Right renal cortex interstitium (tissue), 3 donors: Measurements from ENCODE around the gene FOSL2. TPM values are rescaled to one million over a fixed set of nuclear protein-coding genes. Genes with fewer than 3 reads are reported as not detected.

Experiments
- DNase-seq, 3 donors: peaks; one replicate each; pipeline ENCODE4 v3.0.0-alpha.2; 2013; ENCODE audit warnings: low read depth in 3 of 3, low spot score in 2 of 3
- polyA plus RNA-seq, 3 donors: library from polyadenylated mRNA; unstranded; fragments of 120-200 nt; gene quantifications; one replicate each; pipeline ENCODE4 v1.2.1, GENCODE V29; 2013; ENCODE audit not compliant: insufficient read length in 3 of 3

FOSL2 gene
- polyA plus RNA-seq, 3 donors = 19.6 to 25.7 (median 24.7) TPM

DNA sequence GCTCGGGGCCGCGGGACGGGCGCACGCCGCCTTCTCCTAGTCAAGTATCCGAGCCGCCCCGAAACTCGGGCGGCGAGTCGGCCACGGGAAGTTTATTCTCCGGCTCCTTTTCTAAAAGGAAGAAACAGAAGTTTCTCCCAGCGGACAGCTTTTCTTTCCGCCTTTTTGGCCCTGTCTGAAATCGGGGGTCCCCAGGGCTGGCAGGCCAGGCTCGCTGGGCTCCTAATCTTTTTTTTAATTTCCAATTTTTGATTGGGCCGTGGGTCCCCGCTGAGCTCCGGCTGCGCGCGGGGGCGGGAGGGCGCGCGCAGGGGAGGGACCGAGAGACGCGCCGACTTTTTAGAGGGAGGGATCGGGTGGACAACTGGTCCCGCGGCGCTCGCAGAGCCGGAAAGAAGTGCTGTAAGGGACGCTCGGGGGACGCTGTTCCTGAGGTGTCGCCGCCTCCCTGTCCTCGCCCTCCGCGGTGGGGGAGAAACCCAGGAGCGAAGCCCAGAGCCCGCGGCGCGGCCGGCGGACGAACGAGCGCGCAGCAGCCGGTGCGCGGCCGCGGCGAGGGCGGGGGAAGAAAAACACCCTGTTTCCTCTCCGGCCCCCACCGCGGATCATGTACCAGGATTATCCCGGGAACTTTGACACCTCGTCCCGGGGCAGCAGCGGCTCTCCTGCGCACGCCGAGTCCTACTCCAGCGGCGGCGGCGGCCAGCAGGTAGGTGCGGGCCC lies 617 bp downstream of the FOSL2 start:
- DNase-seq = no peak

DNA sequence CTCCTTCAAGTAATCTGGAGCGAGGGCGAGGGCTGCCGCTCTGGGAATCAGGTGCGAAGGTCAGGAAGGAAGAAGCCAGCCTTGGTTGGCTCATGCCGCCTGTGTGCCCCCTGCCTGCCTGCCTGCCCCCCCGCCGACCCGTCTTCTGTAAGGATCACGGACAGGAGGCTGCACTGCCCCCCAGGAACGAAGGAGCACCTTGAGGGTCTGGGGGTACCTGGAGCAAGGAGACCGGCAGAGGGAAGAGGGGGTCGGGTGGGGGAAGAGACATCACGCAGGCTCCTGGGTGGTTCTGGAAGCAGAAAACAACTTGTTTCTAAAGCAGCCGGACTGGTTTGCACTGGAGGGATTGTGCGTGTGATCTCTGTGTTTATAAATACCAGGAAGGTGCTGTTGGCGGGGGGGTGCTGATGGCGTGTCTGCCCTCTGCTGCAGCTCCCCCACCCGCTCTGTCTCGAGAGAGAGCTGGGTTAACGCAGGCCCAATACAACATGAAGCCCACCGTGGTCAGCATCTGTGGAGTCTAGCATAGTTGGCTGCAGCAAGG lies 1.7 kb downstream of the FOSL2 start:
- no peak for DNase-seq

DNA sequence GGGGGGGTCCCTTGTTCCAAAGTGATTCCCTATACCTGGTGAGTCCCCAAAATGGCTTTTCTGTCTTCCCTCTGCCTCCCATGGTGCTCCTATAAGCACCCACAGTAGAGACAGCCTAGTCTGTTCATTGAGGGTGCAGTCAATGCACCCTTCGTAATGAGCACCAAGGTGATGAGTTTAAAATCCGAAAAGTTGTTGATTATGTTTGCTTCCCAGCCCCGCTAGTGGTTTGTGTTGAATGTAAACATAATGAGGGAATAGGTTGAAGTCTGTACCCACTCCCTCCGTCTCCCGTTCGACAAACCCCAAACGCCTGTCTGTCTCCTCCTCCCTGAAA lies 2.3 kb downstream of the FOSL2 start:
- DNase-seq = no peak

DNA sequence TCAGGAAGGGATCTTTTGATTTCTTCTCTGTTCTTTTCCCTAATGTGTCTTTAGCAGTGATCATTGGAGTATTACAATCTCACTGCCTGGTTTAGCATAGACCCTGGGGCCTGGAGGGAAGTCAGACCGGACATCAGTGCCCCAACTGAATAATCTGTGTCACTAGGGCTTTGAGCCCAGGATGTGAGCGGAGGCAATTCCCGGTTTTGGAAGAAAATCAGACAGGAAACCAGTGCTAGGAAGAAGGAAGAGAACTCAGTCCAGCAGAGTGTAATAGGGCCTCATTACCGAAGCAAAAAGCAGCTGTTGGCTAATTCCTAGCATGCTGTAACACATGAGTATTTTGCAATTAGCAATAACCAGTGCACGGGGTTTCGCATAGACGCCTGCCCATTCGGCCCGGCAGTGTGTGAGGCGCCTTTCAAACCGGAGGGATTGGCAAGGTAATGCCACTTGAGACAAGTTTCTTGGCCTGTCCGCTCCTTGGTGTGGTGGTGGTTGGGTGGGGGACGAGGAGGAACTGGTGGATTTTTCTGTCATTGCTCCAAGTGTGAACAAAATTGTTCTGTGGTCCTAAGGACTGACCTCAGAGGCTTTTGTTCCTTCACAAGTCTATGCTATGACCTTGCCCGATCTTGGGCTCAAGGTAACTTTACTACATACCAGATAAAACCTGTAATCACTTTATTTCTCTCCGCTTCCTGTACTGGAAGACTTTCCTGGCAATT lies 2.8 kb downstream of the FOSL2 start:
- no peak for DNase-seq

DNA sequence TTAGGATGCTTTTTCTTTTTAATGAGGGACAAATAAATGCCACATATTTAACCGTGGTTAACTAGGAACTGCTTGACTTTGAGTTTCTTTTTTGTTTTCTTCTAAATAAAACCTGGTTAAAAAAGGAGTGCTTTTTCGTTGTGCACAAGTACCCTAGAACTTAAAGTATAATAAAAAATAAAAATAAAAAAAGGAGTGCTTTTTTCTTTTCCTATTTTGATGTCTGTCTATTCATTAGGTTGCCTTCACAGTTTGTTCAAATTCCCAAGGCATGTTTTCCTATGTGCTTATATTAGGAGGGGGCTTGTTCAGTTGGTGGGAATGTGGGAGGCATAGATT lies 4.4 kb downstream of the FOSL2 start:
- no peak for DNase-seq

DNA sequence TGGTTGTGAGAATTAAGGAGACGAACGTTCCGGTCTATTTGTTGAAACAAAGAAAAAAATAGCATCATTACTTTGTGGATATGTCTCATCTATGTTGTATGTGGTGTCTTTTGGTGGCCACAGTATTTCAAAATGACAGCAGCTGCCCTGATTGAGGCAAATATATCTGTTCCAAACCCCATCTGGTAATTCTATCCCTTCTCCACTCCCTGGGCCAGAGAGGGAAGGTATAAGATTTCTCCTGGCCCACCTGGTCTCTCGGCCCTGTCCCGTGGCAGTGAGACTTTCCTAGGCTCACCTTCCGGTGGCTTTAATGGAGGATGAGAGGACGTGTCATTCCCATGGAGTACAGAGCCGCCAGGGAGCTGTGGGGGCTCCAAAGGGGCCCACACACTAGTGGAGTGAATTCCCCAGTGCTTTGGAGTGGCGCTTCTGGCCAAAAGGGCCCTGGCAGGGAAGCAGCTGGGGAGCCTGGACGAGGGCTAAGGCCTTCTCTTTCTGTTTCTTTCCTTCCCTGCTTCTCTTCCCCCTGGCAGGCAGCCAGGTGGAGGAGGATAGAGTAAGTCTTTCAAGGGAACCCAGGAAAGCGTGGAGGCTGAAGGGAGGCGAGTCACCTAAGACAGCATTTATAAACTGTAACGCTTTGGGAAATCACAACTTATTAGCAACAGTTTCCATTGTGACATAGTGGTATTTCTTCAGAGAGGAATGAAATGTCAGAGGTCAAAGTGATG lies 5.6 kb downstream of the FOSL2 start:
- no peak for DNase-seq

DNA sequence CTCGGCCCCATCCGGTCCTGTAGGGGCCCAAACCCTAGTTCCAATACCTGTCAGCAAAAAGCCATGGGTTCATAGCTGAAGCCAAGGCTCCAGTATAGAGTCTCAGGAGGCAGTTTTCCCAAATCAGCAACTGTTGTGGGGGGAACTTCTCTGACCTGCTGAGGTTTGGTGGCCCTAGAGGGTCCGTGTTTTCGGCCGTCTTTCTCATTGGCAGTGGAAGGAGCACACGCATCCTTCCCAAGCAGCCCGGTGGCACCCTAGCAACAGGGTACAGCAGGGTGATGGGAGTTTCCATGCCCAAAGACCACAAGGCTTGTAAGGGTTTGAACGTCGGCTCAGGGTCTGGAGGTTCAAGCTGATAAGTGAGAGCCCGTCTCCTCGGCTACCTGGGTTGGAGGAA lies 6.6 kb downstream of the FOSL2 start:
- DNase-seq = no peak

DNA sequence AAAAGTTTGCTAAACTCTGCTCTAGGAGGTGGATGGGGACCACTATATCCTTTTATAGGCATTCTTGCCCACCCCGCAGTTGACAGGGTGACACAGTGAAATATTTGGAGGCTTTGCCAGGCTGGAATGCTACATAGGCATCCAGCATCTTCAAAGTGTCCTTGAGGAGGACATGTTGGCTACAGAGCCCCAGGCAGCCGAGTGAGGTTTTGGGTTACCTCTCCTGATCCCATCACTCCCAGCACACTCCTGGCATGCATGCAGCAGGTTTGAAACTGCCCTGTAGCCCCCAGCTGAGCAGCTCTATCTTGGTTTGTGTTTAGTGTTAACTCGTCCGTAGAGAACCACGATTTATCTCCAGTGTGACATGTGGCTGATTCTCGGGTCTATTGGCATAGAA lies 7.3 kb downstream of the FOSL2 start:
- no peak for DNase-seq

DNA sequence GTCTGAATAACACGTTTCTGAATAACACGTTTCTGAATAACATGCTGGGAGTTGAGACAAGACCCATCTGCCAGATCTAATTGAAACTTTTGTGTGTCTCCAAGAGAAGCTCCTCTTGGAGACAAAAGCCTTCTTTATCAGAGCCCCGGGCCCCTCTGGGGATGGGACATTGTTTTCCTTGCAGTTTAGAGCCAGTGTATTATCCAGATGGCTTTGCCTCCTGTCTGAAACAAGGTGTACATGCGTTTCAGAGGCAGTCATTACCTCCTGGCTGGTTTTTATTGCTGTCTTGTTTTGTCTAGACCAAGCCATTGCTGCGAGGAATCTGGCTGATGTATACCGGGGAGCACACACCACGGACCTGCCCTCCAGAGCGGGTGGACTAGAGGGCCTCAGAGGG lies 7.8 kb downstream of the FOSL2 start:
- DNase-seq = no peak

DNA sequence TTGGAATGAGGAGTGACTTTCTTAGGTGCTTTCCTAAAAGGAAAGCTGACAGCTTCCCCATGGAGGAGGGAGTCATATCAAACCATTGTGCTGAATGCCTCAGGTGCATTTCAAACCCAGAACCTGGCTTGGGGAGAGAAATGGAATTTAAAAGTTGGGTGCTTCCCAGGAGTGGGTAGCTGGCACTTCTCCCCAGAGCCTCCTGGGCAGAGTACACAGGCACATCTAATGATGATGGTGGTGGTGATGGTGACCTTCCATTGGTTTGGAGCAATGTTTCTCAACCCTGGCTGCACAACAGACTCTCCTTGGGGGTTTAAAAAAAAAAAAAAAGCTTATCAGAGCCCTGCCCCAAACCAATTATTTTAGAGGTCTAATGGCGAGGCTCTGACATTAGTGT lies 8.3 kb downstream of the FOSL2 start:
- no peak for DNase-seq

DNA sequence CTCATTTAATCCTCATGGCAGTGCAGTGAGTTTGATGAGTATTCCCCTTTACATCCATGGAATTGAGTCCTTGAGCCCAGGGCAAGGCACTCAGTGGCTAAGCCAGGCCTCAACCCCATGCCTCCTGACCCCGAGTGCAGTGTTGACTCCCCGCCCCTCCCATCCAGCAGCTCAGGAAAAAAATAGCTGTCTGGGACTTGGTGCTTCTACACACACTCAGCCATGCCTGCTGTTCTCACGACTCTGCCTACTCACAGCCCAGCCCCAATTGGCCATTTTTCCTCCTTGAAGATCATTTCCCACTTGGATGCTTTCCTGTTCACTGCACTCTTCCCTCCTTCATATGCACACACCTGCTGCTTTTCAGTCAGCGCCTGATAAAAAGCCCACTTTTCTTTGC lies 8.8 kb downstream of the FOSL2 start:
- no peak for DNase-seq

DNA sequence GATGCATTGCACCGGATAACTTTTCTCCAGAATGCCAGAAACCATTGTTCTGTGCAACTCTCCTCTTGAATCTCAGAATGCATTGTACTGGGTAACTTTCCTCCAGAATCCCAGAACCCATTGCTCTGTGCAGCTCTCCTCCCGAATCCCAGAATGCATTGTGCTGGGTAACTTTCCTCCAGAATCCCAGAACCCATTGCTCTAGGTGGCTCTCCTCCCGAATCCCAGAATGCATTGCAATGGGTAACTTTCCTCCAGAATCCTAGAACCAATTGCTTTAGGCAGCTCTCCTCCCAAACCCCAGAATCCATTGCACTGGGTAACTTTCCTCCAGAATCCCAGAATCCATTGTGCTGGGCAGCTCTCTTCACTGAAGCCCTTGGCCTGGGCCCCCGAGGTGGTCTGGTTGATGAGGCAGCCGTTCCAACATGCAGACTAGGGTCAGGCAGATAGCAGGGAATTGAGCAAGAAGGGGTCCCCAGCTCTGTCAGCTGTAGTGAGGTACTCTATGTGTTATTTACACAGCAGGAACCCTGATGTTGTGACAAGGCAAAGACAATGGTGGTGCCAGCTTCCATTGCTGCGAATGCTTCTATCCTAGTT lies 9.4 kb downstream of the FOSL2 start:
- no peak for DNase-seq

DNA sequence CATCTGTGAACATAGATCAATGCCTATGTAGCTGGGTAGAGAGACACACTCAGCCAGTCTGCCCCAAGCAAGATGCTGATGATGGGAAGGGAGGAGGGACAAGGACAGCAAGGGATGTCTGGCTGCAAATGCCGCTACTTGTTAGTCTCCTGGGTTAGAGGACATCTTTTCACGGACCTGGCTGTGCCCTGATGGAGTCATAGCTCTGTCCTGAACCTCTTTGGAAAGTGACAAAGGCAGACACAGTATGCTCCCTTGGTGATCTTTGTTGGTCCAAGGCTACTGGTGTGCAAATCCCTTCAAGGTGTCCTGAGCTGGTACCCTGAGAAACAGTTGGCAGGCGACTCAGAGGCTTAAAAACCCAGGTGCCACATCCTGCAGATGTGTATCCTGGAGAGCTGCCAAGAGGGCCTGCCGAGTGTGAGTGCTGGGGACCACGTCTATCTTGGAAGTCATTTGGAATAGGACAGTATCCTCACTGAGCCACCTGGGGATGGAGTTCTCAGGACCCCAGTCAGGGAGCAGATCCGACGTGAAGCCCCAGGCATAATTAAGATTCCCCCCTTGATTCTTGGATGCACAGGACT lies 10.8 kb downstream of the FOSL2 start:
- DNase-seq = no peak

DNA sequence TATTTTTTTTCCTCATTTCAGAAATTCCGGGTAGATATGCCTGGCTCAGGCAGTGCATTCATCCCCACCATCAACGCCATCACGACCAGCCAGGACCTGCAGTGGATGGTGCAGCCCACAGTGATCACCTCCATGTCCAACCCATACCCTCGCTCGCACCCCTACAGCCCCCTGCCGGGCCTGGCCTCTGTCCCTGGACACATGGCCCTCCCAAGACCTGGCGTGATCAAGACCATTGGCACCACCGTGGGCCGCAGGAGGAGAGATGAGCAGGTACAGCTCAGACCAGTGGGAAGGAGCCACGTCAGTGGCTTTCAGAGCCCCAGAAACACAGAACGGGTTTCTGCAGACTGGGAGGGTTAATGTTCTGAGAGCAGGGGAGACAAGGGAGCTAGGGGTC lies 11.4 kb downstream of the FOSL2 start:
- no peak for DNase-seq

DNA sequence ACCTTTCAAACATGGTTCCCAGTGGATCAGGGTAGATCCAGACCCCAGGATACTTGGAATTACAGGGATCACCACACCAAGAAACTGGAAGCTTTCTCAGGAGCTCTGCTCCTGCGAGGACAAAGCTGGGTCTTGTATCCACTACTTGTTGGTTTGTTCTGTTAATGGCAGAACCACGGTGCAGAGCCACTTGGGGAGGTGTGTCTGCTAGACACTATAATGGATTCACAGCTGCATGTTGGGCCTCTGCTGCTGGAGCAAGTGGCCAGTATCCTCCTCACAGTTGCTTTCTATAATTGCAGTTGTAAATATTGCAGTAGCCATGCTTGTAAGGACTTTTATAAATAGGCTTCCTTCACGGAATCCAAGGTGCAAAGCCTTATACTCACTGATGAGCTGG lies 12.9 kb downstream of the FOSL2 start:
- no peak for DNase-seq

DNA sequence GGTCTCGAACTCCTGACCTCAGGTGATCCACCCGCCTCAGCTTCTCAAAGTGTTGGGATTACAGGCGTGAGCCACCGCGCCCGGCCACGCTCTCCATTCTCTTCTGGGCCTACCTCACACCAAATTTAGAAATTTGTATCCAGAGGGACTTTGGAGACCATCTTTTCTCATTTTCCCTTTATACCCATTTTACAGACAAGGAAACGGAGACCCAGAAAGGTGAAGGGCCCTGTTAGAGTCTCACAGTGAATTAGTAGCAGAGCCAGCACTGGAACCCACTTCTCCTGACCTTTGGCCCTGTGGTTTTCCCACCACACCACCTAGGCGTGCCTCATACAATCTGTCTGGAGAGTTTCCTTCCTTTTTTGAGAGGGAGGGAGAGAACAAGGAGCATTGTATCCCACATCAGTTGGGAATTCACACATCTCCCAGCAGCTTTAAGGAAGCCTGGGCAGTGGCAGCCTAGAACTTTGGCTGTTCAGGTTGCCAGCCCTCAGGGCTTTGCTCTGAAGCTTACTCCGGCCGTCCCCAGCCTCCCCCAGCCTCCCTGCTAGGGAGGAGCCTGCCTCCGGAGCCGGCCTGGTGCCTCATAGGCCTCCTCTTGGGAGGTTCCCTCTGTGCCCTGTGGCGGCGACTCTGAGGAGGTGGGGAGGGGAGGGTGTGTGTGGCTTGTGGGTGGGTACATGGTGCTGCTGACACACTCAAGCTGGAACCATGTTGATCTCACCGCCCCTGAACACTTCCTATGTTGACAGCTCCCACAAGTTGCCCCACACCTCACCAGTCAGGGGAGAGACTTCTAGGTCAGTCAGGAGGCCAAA lies 13.8 kb downstream of the FOSL2 start:
- no peak for DNase-seq

DNA sequence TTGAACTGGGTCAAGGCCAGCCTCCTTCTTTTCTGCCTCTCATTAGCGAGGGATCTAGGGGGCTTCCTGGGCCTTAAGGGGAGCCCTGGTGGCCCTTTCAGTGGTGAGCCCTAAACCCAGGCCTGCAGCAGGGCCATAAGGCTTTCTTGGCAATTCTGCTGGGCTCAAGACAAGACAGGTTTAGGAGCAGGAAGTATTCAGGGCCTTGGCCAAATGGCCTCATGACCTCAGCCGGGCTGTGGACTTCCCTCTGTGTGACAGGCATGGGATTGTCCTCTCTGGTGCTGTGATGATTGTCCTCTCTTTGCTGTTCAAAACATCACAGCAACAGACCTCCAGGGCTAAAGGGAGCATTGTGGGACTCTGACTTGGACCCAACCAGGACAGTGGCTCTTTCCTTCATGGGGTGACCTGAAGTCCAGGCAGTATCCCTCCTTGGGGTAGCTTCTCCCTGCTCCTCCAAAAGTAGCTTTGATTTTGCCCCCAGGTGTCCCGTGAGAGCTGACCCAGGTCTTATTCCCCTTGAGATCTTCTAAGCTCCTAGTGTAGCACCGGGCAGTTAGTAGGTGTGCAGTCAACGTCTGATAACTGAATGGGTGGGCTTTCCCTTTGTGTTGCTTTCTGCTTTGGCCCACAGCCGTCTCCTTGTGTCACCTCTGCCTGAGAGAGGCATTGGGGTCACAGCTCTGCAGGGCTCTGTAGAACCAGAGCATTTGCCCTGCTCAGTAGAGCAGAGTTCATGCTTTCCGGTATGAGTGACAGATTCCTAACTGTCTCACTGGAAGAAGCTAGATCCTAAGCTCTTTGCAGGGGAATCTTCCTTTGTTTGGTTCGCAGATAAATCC lies 14.7 kb downstream of the FOSL2 start:
- DNase-seq = no peak

DNA sequence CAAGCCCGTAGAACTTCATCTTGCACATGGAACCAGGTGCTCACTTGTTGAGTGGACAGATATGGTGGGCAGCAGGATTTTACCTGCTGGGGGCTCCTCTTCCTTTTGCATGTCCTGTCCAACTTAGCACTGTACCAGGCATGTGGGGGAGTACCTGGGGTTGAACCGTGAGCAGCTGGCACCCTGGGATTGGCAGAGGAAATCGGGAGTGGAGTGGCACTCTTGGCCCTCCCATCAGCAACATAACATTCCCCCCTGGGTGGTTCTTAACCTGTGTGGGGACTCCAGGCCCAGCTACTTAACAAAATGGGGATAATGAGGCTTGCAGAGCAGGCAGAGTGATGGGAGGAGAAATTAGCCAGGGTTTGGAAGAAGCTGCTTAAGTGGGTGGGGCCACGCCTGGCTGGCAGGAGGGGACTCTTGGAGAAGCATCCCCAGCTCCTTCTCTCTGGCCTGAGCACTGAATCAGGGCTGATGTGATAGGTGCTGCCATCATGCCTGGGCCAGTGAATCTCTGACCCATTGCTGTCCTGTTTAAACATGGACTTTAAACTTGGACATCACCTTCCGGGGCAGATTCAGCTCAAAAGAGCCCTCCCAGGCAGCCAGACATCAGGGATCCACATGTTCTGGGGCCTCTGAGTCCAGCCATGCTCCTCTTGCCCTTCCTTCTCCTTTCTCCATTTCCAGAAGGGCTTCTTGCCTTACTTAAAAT lies 15.5 kb downstream of the FOSL2 start:
- DNase-seq = no peak
